Measurements from ENCODE around the gene TFR2. TPM values are rescaled to one million over a fixed set of nuclear protein-coding genes. Genes with fewer than 3 reads are reported as not detected.

The TFR2 gene
- total and polyA plus RNA-seq, 2 donors (not counting 3 experiments of a cell fraction or from before 2014, with no cell fraction given) = 0.37 to 0.60 TPM

- DNase-seq (ENCODE audit: low read depth, low spot score) = no peak
These were observed 8.2 kb downstream of the TFR2 start for GRCh38 chr7:100632951-100633717.

More at GRCh38 chr7:100632951-100633717, 8.2 kb downstream of the TFR2 start:
- Histone ChIP-seq H4K20me1 (replicated peaks; ENCODE audit: control insufficient read depth, extremely low read depth, insufficient read depth, low read length) (no peaks in the 10 kb centered on the region), H3K36me3 (ENCODE audit: control insufficient read depth in 2 of 2, extremely low read depth in 1 of 2, insufficient read depth in 2 of 2, low read length in 2 of 2) (no peaks in the 10 kb centered on the region), H3K9me3 (replicated peaks; ENCODE audit: control insufficient read depth, insufficient read depth, low read length) (no peaks in the 10 kb centered on the region), H3K4me3 (replicated peaks in 1 of 3; ENCODE audit: insufficient read depth in 1 of 3, low read depth in 1 of 3, low read length in 3 of 3) (peak overlapping the region; percentile 16 to 34 (median 27)), H3K27ac (ENCODE audit: insufficient read depth, low read depth, low read length) (no peak overlapping the region), H3K9ac (replicated peaks; ENCODE audit: extremely low read depth, insufficient read depth, low read length) (peak overlapping the region; percentile 6), H3K9me1 (replicated peaks; ENCODE audit: control insufficient read depth, extremely low read depth, insufficient read depth, low read length) (no peaks in the 10 kb centered on the region), H3K27me3 (ENCODE audit: control insufficient read depth in 2 of 2, insufficient read depth in 2 of 2, low read length in 2 of 2) (peaks cover 2 to 7% of the 10 kb centered on the region in 2 experiments), H2AFZ (ENCODE audit: low read depth, low read length) (peak overlapping the region; percentile 94), H3K4me2 (ENCODE audit: insufficient read depth, low read length) (peak overlapping the region; percentile 79), H3K79me2 (ENCODE audit: control insufficient read depth, insufficient read depth, low read length) (no peaks in the 10 kb centered on the region), H3K4me1 (ENCODE audit: control insufficient read depth, extremely low read depth, insufficient read depth, low read length) (peaks cover 5% of the 10 kb centered on the region)
- TF ChIP-seq POLR2AphosphoS5 (IDR thresholded peaks at IDR 0.05; ENCODE audit: insufficient read depth, low read depth, low read length) (no peak), EZH2 (IDR thresholded peaks at IDR 0.05; ENCODE audit: borderline replicate concordance, low read depth, low read length, severe bottlenecking) (peak; percentile 57), JUN (IDR thresholded peaks at IDR 0.05; ENCODE audit: borderline replicate concordance, insufficient read depth, insufficient read length, low read depth) (no peak), MAX (IDR thresholded peaks at IDR 0.05; ENCODE audit: insufficient read depth, insufficient read length) (peak; percentile 31), CTCF (IDR thresholded peaks at IDR 0.05; ENCODE audit: extremely low read depth in 1 of 2, insufficient read depth in 1 of 2, low read depth in 1 of 2, low read length in 2 of 2) (peak; percentile 35 to 56), MYC (IDR thresholded peaks at IDR 0.05; ENCODE audit: low read depth, low read length) (no peak)
- CTCF ChIA-PET = interaction anchor here (0.6 to 3.0 kb wide), 15 partner anchors 12 to 163 kb away, joined by 3 to 21 read pairs (median 4); partner anchors contain the start of genes ACTL6B, FBXO24, GNB2 and MOSPD3
- dilution Hi-C loops (cut with MboI; ENCODE audit: extremely low pct_ligation_motif_present, low sequenced_read_pairs) = no loop called here
- BruUV-seq (replicated peaks) = no TSS peak
- peak; percentile 43 for FAIRE-seq
- intact Hi-C loops (cut with micrococcal nuclease) = loop anchor here (1.0 kb wide), 1 partner anchor 40 kb away; the partner anchor contains the start of gene GNB2
- POLR2A ChIA-PET = interaction anchor here (0.6 kb wide), 1 partner anchor 163 kb away, joined by 4 read pairs; no protein-coding TSS in a partner anchor
